Cardiac fibroblast (primary cell): ENCODE results near the gene MPIG6B.

Experiments
- DNase-seq, 2 donors: peaks; one replicate each; pipeline versions ENCODE4 v3.0.0 to v3.0.0-alpha.2; 2010; ENCODE audit warnings: low read depth in 2 of 2
- H3K4me3 ChIP-seq, 2 donors: replicated peaks in 1 of 2; 1 replicate in 1 of 2; 2 replicates in 1 of 2; pipeline ENCODE4 v1.5.1; 2011; ENCODE audit warnings: low read depth in 2 of 2, low read length in 2 of 2, mild to moderate bottlenecking in 2 of 2, moderate library complexity in 1 of 2
- CTCF ChIP-seq: IDR thresholded peaks from one replicate; pipeline ENCODE4 v1.5.1; 2011; ENCODE audit warnings: low read depth, mild to moderate bottlenecking, low read length, inconsistent platforms

Gene MPIG6B

GRCh38 chr6:31723245-31723979 lies at the start of gene MPIG6B:
MPIG6B (plus strand) TSS chr6:31723373; CDS start chr6:31723384, 11 bp downstream.
- no peak for TF ChIP-seq CTCF
- no peak within 1 kb of the TSS for H3K4me3 ChIP-seq
- no peak for DNase-seq

GRCh38 chr6:31676322-31676903 lies 46.8 kb upstream of the MPIG6B start:
- no peak overlapping the region for H3K4me3 ChIP-seq
- DNase-seq = no peak
- no peak for TF ChIP-seq CTCF

- DNase-seq = no peak
- no peak overlapping the region for H3K4me3 ChIP-seq
- no peak for TF ChIP-seq CTCF
Observed at GRCh38 chr6:31676904-31677303, 46.3 kb upstream of the MPIG6B start.

- no peak for DNase-seq
- TF ChIP-seq CTCF = no peak
- H3K4me3 ChIP-seq = no peak overlapping the region
Observed at GRCh38 chr6:31677955-31678354, 45.2 kb upstream of the MPIG6B start.

DNA sequence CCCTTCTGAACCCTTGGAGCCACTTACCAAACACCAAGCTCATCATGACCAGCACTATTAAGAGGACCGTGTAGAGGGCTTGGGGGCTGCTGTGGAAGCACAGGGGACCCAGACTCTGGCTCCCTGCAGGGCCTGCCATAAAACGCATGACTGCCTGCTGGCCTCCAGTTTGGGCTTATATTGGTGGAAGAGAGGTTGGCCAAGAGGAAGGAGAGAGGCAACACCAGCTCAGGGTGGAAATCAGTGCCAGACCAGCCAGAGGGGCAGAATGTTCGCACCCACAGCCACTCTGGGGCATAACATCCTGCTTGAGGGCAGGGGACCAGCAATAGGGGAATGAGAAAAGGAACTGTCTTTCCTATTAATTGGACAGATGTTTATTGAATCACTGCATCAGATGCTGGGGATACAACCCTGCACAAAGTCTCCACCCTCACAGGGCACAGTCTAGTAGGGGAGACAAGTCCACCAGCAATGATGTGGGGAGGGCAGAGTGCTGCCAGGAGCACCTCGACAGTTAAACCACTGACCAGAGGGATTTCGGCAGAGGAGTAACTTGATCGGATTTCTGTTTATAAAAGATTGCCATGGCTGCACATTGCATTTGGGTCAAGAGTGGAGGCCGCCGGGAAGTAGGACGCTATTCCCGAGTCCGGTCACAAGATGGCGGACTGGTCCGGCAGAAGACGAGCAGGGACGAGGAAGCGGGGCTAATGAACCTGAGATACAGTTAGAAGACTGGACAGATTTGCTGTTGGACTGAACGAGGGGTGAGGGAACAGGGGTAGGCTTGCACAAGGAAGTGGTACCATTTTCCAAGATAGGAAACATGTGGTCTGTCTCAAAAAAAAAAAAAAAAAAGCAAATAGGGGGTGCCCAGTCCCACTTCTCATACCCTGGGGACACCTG lies 42.7 kb upstream of the MPIG6B start, which contains the start of gene LY6G5C:
Gene LY6G5C, minus strand, starts transcription at position 842 of the 909 bp plus-strand sequence. Its CDS starts 694 bp downstream, at position 148.
- TF ChIP-seq CTCF = peak; percentile 79
- DNase-seq = peak; percentile 92 to 95
- peak within 1 kb of the TSS; percentile 44 to 54 for H3K4me3 ChIP-seq

DNA sequence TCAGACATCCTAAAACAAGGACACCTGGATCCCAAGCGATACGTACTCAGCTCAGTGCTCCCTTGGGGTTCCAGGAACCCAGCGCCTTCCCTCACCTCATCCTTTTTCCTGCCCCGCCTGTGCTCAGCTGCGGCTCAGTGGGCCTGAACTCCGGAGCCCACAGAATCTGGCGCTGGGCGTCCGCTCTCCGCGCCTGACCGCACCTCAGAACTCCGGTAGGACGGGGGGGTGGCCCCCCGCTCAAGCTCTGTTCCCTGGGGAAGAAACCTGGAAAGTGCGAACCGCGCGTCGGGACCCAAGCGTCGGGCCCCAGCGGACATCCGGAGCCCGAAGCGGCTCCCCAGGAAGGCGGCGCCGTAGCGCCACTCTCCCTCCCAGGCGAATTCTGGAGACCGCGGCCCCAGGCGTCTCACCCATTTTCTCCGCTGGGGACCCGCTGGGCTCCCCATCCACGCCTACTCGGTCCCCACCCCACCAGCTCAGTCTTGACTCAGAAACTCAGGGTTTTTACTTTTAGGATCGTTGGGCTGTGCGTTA lies 42.0 kb upstream of the MPIG6B start:
- TF ChIP-seq CTCF = peak; percentile 30
- peak in 1 of 2 donors; percentile 36 for DNase-seq
- H3K4me3 ChIP-seq = peak overlapping the region; percentile 44 to 54
